GM19035 (cell line): ENCODE data around the gene OGG1.

Experiments
- ATAC-seq: cut with Tn5 transposase; IDR thresholded peaks from one replicate; pipeline ENCODE4 v1.9.1; 2021; ENCODE audit not compliant: unreplicated experiment

OGG1 gene

DNA sequence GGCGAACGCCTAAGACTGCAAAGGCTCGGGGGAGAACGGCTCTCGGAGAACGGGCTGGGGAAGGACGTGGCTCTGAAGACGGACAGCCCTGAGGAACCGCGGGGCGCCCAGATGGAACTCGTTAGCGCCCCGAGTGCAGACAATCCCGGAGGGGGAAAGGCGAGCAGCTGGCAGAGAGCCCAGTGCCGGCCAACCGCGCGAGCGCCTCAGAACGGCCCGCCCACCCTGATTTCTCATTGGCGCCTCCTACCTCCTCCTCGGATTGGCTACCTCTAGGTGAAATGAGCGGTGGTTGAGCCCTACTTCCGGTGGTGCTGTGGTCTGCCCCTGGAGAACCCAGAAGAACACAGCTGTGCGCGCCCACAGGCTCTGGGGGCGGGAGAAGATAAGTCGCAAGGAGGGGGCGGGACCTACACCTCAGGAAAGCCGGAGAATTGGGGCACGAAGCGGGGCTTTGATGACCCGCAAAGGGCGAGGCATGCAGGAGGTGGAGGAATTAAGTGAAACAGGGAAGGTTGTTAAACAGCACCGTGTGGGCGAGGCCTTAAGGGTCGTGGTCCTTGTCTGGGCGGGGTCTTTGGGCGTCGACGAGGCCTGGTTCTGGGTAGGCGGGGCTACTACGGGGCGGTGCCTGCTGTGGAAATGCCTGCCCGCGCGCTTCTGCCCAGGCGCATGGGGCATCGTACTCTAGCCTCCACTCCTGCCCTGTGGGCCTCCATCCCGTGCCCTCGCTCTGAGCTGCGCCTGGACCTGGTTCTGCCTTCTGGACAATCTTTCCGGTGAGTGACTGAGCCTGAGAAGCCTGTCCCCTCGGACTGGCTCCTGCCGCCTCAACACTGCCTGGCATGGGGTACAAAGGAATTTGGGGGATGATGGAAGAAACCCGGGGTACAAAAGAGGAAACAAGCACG, at the start of gene OGG1:
Gene OGG1, plus strand, starts transcription at position 308 of the 911 bp plus-strand sequence. Its CDS starts 335 bp downstream, at position 643.
- ATAC-seq = peak; percentile 92

- ATAC-seq = no peak
These were observed 49.2 kb upstream of the OGG1 start for GRCh38 chr3:9700536-9700935.

GRCh38 chr3:9701006-9701405, 48.7 kb upstream of the OGG1 start:
- no peak for ATAC-seq

DNA sequence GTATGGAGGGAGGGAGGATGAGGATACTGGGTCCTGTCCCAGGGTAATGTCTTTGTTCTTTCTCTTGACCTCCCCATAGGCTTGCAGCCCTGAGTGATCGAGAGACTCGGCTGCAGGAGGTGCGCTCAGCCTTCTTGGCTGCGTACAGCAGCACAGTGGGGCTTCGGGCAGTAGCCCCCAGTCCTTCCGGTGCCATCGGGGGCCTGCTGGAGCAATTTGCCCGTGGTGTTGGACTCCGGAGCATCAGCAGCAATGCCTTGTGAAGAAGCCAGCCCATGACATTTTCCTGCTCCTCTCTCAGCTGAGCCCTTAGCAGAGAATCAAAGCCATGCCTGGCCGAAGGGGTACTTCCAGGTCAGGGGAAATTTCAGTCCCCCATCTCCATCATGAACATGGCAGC, 48.0 kb upstream of the OGG1 start:
- ATAC-seq = no peak

DNA sequence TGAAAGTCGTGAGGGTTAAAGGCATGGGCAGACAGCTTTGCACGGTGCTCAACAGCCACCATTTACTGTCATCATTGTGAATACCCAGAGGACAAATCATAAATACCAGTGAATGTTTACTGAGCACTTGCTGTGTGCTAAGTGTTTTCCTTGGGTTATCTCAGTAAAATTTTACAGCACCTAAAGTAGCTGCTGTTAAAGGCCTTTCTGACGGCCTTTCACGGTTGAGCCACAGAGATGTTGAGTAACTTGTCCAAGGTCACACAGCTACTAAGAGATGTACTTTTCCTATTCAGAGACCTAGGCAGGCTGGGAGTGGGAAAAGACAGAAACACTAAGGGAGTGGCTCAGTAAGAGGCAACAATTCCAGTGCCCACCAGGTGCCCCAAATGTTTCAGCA, 46.5 kb upstream of the OGG1 start:
- ATAC-seq = no peak

- ATAC-seq = no peak
These were observed 45.9 kb upstream of the OGG1 start, which contains the start of gene CPNE9 for GRCh38 chr3:9703736-9704346. TSS of gene CPNE9 (plus strand) at chr3:9703833. CDS start at chr3:9703997, 164 bp downstream.

DNA sequence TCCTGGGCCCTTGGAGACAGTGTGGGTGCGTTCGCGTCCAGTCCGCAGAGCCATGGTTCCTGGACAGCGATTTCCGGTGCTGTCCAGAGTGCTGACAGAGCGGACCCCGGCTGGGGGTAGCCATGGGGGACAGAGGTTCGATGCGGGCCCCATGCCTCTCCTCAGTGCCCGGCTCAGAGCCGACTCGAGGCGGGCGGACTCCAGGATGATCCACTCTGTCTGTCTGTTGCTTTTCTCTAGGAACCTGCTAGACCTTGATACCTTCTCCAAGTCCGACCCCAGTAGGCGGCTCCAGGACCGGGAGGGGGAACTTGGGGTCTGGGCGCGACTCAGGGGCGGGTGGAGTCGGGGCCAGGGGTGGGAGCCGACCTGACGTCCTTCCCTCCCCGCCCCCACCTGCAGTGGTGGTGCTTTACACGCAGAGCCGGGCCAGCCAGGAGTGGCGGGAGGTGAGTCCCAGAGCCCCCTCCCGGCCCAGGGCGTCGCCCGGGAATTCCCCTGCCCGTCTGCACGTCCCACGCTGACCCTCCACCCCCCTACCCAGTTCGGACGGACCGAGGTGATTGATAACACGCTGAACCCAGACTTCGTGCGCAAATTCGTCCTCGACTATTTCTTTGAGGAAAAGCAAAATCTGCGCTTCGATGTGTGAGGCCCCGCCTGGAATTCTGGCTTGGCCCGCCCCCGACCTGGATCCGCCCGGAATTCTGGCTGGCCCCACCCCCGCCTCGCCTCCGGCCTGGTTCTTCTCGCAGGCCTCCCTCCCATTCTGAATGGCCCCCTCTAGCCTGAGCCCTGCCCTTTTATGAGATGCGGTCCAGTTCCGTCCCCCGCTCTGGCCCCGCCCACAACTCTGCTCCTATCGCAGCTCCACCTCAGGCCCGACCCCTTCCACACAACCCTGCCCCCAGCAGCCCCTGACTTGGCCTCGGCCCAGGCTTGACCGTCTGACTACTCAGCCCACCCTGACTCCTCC, 45.1 kb upstream of the OGG1 start:
- no peak for ATAC-seq

DNA sequence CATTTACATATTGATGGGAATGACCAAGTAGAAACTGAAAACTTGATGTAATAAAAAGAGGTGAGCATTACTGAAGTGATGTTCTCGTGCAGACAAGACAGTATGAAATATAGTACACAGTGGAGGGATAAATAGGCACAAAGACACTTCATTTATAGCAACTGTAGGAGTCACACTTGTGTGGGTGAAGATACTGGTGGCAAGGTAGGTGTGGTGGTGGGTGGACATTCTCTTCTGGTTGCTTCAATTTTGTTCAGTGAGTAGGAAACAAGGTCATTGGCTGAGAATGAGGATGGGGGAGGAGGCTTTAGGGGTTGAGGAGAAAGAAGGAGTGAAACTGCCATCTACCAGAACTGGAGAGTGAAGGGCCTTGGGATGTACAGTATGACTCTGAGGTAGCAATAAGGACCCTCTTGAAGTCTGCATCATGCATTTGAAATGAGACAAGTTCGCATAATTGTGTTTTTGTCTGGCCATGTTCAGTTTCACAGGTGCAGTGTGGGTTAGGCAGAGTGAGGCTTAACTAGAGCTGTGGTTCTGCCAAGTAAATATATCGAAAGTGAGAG, 39.5 kb upstream of the OGG1 start:
- no peak for ATAC-seq

DNA sequence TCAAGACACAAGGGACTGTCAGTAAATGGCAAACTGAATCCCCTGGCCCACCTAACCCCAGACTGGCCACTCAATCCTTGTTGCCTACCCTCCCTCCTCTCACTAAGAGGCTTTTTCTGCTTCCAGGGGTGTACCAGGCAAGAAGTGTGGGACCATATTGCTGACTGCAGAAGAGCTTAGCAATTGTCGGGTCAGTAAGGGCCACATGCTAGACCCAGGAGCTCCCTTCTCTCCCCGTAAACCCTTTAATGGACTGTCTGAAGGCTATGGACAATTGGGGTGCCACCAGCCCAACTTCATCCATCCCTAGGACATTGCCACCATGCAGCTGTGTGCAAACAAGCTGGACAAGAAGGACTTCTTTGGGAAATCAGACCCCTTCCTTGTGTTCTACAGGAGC, 37.3 kb upstream of the OGG1 start:
- ATAC-seq = no peak

- ATAC-seq = no peak
These were observed 36.6 kb upstream of the OGG1 start for GRCh38 chr3:9713142-9713541.

DNA sequence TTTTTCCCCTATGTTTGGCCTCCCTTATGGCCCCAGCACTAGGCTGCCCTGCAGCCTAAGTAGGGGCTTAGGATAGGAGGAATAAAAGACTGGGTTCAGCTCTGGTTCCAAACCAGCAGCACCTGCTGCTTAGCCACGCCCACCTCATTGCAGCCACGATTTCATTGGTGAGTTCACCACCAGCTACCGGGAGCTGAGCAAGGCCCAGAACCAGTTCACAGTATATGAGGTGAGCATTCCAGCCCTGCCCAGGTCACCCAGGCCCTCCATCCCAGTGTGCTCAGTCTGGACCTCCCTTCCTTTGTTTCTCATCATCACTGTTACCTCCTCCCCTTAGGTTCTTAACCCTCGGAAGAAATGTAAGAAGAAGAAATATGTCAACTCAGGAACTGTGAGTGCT, 34.6 kb upstream of the OGG1 start:
- ATAC-seq = no peak

- ATAC-seq = no peak
These were observed 33.9 kb upstream of the OGG1 start for GRCh38 chr3:9715764-9716437.

DNA sequence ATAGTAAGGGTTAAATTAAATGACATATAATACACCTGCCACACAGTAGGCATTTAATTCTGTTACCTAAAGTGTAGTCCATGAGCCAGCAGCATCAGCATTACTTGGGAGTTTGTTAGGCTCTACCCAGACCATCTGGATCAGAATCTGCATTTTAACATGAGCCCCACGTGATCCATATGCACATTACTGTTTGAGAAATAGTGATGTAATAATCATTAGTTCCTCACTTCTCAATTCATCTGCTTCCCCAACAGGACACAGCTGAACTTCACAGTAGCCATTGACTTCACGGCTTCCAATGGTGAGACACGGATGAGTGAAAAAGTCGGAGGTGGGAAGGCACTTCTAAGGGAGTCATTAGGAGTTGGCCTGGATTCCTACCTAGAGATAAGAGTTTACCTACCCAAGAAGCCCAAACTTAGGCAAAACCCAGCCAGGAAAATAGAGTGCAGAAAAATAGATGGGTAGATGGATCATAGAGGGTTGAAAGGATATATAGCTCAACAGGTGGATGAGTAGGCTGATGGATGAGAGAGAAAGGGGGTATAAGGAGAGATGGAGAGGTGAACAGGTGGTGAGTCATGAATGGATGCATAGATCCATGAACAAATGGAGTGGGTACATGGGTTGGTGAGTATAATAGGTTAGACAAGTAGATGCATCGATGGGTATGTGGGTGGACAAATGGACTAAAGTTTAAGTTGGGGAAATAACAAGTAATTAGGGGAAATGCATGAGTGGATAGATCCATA, 32.8 kb upstream of the OGG1 start:
- ATAC-seq = no peak

DNA sequence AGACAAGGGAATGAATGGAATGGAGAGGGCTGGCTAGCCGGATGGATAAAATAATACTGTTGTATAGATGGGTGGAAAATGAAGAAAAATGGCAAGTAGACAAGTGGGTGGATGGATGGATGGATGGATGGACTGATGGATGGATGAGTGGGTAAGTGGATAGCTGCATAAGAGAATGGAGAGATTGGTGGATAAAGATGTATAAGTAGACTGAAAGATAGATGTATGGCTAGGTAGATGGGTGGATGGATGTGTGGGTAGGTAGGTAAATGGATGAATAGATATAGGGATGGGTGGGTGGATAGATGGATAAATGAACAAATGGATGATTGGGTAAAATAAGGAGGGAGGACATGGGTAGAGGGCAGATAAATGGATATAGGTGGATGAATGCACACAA, 32.2 kb upstream of the OGG1 start:
- ATAC-seq = no peak

DNA sequence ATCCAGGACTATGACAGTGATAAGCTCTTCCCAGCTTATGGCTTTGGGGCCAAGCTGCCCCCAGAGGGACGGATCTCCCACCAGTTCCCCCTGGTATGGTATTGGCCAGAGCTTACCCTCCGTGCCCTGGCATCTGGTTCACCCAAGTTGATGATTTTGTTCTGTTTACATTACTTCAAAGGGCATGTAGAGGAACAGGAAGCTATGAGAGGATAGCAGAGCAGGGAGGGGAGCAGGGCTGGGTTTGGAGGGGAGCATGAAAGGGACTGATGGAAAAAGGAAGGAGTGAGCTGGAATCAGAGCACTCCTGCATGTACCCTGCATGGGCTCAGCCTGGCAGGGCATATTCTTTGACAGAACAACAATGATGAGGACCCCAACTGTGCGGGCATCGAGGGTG, 31.6 kb upstream of the OGG1 start:
- ATAC-seq = no peak

- ATAC-seq = no peak
These were observed 28.6 kb upstream of the OGG1 start for GRCh38 chr3:9721015-9721699.

GRCh38 chr3:9721700-9722060, 28.1 kb upstream of the OGG1 start:
- ATAC-seq = no peak

DNA sequence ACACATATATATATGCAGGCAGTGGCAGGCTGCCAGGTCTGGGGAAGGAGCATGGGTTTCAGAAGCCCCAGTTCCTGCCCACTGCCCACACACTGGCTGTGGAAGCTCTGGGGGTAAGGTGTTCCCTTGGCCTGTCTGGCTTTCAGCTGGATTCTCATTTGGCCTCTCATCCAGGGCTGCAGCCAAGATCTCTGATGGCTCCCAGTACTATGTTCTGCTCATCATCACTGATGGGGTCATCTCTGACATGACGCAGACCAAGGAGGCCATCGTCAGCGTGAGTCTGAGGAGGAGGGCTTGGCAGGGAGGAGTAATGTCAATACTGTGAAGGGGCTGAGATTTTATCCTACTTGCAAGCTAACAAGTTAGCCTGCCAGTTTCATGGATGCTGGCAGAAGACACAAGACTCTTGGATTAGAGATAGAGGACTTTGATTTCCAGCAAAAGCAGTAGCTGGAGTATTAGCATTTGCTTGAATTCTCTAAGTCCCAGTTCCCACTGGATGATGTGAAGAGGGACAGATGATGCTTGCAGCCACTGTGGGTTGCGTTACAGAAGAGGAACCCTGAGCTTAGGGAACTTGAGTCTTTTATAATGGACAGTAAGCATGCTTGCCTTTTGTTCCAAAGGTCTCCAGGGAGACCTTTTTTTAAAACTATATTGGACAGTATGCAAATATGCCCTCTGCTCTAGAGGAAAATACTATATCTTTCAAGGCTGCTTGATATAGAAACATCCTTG, 23.8 kb upstream of the OGG1 start:
- ATAC-seq = no peak
